ENCODE data around the gene TICAM2.
A peak's percentile ranks its signal among the peaks of the same experiment; 100 is the strongest.

Gene TICAM2

DNA sequence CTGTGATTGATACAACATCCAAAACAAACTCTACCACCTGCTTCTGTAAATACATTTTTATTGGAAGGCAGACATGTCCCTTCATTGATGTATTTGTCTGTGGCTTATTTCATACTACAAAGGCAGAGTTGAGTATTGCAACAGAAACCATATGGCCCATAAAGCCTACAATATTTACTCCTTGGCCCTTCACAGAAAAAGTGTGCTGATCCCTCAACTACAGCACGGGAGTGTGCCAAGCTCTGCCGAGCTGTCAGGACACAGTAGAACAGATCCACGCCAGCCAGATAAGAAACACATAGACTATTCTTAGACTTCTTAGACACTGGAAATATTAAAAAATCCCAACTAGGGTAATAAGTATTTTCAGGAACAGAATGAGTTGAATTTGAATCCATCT lies 13.2 kb downstream of the TICAM2 start:
- no peaks in the 10 kb centered on the region for H4K20me1 ChIP-seq (ENCODE audit: low read depth, low read length)
- no peaks in the 10 kb centered on the region; the same call in 1 of the 2 replicates for H3F3A ChIP-seq (ENCODE audit: insufficient read depth)
- H2AFZ ChIP-seq (ENCODE audit: low read depth, low read length, severe bottlenecking), result no peak overlapping the region
- no peak overlapping the region for H3K4me2 ChIP-seq (ENCODE audit: low read depth, low read length, poor library complexity, severe bottlenecking)
- no peak overlapping the region for H3K27ac ChIP-seq (ENCODE audit: low read depth, low read length)
- no peaks in the 10 kb centered on the region for H3K79me2 ChIP-seq (ENCODE audit: insufficient read depth, low read length)
- no peaks in the 10 kb centered on the region for H3K9me2 ChIP-seq (replicated peaks; ENCODE audit: insufficient read depth, low read length)
- TF ChIP-seq EZH2phosphoT487 (conservative IDR thresholded peaks at IDR 0.05; ENCODE audit: low read length), result no peak
- TF ChIP-seq, protein P1, sequence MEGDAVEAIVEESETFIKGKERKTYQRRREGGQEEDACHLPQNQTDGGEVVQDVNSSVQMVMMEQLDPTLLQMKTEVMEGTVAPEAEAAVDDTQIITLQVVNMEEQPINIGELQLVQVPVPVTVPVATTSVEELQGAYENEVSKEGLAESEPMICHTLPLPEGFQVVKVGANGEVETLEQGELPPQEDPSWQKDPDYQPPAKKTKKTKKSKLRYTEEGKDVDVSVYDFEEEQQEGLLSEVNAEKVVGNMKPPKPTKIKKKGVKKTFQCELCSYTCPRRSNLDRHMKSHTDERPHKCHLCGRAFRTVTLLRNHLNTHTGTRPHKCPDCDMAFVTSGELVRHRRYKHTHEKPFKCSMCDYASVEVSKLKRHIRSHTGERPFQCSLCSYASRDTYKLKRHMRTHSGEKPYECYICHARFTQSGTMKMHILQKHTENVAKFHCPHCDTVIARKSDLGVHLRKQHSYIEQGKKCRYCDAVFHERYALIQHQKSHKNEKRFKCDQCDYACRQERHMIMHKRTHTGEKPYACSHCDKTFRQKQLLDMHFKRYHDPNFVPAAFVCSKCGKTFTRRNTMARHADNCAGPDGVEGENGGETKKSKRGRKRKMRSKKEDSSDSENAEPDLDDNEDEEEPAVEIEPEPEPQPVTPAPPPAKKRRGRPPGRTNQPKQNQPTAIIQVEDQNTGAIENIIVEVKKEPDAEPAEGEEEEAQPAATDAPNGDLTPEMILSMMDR (IDR thresholded peaks at IDR 0.05; ENCODE audit: insufficient read depth, low read length, poor library complexity, severe bottlenecking), result no peak
- no peak overlapping the region for H3K4me3 ChIP-seq (ENCODE audit: insufficient read depth, low read length, poor library complexity, severe bottlenecking)
- H3K9ac ChIP-seq (ENCODE audit: low read length), result no peak overlapping the region
- no peaks in the 10 kb centered on the region for H3K36me3 ChIP-seq (ENCODE audit: low read length)
- no peaks in the 10 kb centered on the region for H3K9me3 ChIP-seq (ENCODE audit: insufficient read depth, low read length)
- no peaks in the 10 kb centered on the region for H3K27me3 ChIP-seq (ENCODE audit: low read length)

DNA sequence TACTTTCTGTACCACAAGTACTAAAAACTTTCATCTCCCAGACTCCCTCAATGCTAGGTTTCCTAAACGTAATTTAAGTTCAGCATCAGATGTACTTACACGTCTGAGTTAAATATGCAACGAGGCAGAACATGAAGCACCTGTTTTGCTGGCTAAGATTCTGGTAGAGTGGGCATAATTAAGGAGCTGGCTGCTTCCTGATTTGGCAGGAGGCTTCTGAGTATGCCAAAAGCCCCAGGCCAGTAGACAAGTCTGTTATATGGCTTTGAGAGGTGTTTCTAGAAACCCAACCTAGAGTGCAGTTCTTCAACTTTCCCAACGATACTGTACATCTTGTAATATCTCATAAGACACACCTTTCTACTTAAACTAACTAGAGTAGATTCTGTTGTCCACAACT lies 13.6 kb downstream of the TICAM2 start:
- no peaks in the 10 kb centered on the region for H4K20me1 ChIP-seq (ENCODE audit: low read depth, low read length)
- H3K9ac ChIP-seq (ENCODE audit: low read length), result no peak overlapping the region
- H3K4me2 ChIP-seq (ENCODE audit: low read depth, low read length, poor library complexity, severe bottlenecking), result no peak overlapping the region
- TF ChIP-seq, protein P1 (IDR thresholded peaks at IDR 0.05; ENCODE audit: insufficient read depth, low read length, poor library complexity, severe bottlenecking), result no peak
- no peak for TF ChIP-seq EZH2phosphoT487 (conservative IDR thresholded peaks at IDR 0.05; ENCODE audit: low read length)
- H3K4me3 ChIP-seq (ENCODE audit: insufficient read depth, low read length, poor library complexity, severe bottlenecking), result no peak overlapping the region
- no peaks in the 10 kb centered on the region; the same call in 1 of the 2 replicates for H3F3A ChIP-seq (ENCODE audit: insufficient read depth)
- no peaks in the 10 kb centered on the region for H3K9me2 ChIP-seq (replicated peaks; ENCODE audit: insufficient read depth, low read length)
- H3K27me3 ChIP-seq (ENCODE audit: low read length), result no peaks in the 10 kb centered on the region
- no peaks in the 10 kb centered on the region for H3K36me3 ChIP-seq (ENCODE audit: low read length)
- H3K27ac ChIP-seq (ENCODE audit: low read depth, low read length), result no peak overlapping the region
- no peaks in the 10 kb centered on the region for H3K9me3 ChIP-seq (ENCODE audit: insufficient read depth, low read length)
- H3K79me2 ChIP-seq (ENCODE audit: insufficient read depth, low read length), result no peaks in the 10 kb centered on the region
- no peak overlapping the region for H2AFZ ChIP-seq (ENCODE audit: low read depth, low read length, severe bottlenecking)

DNA sequence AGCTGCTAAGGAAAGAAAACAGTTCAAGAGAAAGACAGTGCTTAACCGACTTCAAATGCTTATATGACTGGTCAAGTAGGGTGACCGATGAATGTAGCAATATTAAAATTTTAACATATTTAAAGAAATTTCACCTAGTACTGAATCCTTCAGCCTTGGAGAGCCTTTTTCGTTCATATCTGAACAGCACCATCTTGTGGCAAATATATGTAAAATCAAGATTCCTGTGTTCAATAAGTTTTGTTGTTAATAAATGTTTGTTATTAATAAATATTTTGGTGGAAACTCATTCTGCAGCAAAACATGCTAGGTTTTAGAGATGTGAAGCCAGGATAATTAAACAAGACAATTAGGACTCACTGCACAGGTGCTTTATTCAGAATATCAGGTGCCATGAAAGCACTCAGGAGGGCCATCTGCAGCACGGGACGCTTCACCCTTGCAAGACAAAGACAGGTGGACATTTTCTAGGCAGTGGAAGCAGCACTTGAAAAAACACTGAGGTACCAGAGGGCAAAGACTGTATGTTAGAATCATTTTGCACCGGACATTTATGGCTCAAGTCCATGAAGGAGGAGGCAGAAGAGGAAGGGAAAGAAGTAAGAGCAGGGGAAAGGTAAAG lies 15.6 kb downstream of the TICAM2 start:
- Histone ChIP-seq H2AFZ (ENCODE audit: low read depth, low read length, severe bottlenecking) (no peak overlapping the region), H3K9me3 (ENCODE audit: insufficient read depth, low read length) (no peaks in the 10 kb centered on the region), H3K27me3 (ENCODE audit: low read length) (no peaks in the 10 kb centered on the region), H3F3A (ENCODE audit: insufficient read depth) (no peaks in the 10 kb centered on the region; the same call in 1 of the 2 replicates), H3K36me3 (ENCODE audit: low read length) (no peaks in the 10 kb centered on the region), H3K79me2 (ENCODE audit: insufficient read depth, low read length) (no peaks in the 10 kb centered on the region), H3K4me2 (ENCODE audit: low read depth, low read length, poor library complexity, severe bottlenecking) (no peak overlapping the region), H3K4me3 (ENCODE audit: insufficient read depth, low read length, poor library complexity, severe bottlenecking) (no peak overlapping the region), H3K9me2 (replicated peaks; ENCODE audit: insufficient read depth, low read length) (no peaks in the 10 kb centered on the region), H4K20me1 (ENCODE audit: low read depth, low read length) (no peaks in the 10 kb centered on the region), H3K27ac (ENCODE audit: low read depth, low read length) (no peak overlapping the region), H3K9ac (ENCODE audit: low read length) (no peak overlapping the region)
- TF ChIP-seq, protein P1 (IDR thresholded peaks at IDR 0.05; ENCODE audit: insufficient read depth, low read length, poor library complexity, severe bottlenecking), result peak; percentile 75
- TF ChIP-seq EZH2phosphoT487 (conservative IDR thresholded peaks at IDR 0.05; ENCODE audit: low read length), result no peak
